NCI-H2196 (cell line): ENCODE results near the gene CAND1.
"Not testable (repeated sequence)": the region's sequence is repeated elsewhere in the genome, so short reads cannot be mapped to it uniquely, and the experiment has no call there.

ENCODE experiments used
- DNase-seq: peaks from one replicate; lab custom pipeline; 2025; ENCODE audit not compliant: unreplicated experiment; lab: John Stamatoyannopoulos, UW

CAND1 gene

DNA sequence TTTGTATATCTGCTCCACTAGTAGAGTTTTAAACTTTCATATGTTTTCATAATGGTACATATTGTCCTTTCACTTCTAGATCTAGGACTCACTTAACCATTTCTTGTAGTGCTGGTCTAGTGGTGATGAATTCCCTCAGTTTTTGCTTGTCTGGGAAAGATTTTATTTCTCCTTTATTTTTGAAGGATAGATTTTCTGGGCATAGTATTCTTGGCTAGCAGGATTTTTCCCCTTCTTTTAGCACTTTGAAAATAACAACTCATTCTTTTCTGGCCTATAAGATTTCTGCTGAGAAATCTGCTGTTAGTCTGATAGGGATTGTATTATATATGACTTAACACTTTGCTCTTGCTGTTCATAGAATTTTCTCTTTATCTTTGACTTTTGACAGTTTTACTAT is 69.3 kb downstream of the CAND1 start:
- DNase-seq, result no peak

DNA sequence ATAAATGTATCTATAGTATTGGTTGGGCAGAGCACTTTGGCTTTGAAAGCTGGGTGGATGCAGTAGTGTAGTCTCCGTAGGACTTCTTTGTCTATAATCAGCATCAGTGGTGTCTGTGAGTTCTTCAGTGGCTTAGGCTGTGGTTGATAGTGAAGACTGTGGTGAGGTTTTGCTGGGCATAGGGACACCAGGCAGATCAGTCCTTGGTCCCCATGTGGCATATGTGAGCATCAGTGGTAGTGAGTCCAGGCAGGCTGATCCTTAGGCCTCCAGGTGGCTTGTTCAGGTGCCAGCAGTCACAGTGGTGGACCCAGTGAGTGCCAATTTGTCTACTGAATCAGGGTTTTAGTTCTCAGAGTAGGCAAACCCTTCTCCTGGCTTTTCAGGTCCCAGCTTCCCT is 70.4 kb downstream of the CAND1 start:
- DNase-seq, result no peak

DNA sequence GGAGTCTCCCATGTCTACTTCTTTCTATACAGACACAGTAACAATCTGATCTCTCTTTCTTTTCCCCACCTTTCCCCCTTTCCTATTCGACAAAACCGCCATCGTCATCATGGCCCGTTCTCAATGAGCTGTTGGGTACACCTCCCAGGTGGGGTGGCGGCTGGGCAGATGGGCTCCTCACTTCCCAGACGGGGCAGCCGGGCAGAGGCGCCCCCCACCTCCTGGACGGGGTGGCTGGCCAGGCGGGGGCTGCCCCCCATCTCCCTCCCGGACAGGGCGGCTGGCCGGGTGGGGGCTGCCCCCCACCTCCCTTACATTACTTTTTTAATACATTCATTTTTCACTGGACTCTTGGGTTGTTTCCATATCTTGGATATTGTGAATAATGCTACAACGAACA is 71.9 kb downstream of the CAND1 start:
- not testable (repeated sequence) for DNase-seq

DNA sequence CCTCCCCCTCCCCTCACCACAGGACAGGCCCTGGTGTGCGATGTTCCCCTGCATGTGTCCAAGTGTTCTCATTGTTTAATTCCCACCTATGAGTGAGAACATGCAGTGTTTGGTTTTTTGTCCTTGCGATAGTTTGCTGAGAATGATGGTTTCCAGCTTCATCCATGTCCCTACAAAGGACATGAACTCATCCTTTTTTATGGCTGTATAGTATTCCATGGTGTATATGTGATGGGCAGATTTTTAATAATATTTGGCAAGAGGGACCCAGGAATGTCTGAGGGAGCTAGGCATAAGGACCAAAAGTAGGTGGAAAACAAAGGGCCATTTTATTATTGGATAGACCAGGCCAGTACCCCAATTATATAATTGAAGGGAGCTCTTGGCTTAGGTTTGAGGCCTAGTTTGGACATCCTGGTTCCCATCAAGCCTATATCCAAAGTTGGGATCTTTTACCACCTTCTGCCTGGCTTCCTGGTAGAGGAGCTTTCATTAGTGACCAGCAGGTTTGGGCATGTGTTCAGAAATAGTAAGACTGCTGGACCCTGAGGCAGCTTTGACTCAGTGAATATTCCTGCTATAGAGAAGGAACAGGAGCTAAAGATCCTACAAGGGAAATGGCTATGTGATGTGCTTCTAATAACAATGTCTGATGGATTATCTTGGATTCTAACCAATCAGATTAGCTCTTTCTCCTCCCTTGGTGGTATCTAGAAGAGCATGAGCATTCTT is 76.0 kb downstream of the CAND1 start:
- DNase-seq, result no peak

DNA sequence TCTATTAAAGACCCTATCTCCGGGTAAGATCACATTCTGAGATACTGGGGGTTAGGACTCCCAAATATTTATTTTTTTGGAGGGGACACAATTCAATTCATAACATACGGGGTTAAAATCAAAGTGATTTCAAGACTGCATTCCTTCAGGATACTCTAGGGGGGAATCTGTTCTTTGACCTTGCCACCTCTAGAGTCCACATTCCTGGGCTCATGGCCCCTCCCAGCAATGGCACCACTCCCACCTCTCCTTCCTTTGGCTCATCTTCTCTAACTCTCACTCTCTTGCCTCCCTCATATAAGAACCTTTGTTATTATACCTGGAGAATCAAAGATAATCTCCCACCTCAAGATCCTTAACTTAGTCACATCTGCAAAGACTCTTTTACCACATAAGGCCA is 79.5 kb downstream of the CAND1 start:
- DNase-seq, result no peak

DNA sequence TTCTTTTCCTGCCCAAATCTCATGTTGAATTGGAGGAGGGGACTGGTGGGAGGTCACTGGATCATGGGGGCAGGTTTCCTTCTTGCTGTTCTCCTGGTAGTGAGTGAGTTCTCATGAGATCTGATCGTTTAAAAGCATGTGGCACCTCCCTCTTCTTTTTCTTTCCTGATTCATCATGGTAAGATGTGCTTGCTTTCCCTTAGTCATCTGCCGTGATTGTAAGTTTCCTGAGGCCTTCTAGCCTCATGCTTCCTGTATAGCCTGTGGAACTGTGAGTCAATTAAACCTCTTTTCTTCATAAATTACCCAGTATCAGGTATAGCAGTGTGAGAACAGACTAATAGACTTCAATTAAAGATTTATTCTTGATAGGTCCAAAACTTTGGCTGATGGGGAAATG is 83.5 kb downstream of the CAND1 start:
- no peak for DNase-seq

DNA sequence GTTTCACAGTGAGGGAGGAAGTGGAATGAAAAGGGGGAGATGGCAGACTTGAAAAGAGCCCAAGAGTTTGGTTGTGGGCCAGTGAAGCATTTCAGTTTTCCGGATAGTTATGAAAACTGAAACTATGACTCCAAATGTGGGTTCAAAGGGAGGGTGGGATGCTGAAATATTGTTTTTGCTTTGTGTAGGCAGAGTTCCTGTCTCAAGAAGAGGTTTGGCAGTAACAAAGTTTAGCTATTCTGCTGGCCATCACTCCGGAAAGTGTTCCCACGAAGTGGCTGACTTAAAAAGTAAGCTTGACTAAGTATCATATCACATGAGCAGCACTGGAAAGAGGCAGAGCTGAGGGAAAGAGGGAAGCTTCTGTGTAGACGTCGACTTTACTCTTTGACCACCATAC is 85.2 kb downstream of the CAND1 start:
- no peak for DNase-seq

DNA sequence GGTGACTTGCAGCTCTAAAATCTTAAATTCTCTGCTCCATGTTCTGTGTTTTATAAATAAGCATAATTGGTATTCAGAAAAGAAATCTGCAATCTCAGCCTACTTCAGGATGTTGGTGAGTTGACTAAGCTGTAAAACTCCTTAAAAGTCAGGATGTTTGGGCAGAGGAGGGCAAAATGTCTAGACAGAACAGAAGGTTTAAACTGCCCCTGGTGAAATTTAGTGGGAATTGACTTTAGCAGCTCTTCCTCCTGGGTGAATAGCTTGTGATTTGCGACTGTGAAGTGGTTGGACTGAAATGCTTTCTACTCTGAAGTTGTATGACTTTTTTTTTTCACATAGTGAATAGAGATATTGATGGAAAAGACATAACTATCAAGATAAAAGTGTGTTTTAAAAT is 85.8 kb downstream of the CAND1 start:
- DNase-seq, result no peak

DNA sequence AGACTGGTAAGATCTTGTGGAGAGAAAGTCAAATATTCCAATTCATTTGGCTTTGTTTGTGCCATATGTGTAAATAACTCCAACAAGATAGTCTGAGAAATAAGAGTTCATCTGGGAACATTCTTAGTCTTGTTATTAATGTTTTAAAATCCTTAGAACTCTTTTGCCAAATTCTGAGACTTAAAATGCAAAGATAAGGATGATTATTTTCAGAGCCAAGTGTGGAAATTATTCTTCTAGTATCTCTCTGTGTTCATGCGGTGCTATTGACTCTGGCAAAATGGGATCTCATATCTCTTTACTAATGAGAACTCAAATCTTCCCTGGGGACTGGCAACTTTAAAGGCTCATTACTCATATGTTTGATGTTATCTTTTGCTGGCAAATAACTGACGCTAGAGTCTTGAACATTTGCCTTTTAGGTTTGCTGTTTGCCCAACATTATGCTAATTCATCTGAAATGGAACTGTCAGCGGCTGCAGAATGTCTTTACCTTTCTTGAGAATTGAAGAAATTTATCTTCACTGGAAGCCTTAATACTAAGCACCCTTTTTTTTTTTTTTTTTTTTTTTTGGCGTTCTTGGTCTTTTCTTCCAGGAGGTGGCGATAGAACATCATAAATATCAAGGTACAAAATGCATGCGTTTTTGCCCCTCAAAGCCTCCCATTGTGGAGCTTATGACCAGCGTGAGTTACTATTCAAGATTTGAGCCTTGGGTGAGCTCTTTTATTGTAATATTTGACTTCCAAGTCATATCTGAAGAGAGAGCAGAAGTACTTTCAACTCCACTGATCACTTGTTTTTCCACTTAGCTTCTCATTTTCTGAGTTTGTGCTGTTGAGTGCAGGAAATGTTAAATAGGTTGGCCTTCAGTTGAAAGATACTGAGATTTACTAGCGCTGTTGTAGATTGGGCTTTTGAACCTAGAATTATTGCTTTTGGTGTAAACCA is 86.5 kb downstream of the CAND1 start:
- peak; percentile 46 for DNase-seq

DNA sequence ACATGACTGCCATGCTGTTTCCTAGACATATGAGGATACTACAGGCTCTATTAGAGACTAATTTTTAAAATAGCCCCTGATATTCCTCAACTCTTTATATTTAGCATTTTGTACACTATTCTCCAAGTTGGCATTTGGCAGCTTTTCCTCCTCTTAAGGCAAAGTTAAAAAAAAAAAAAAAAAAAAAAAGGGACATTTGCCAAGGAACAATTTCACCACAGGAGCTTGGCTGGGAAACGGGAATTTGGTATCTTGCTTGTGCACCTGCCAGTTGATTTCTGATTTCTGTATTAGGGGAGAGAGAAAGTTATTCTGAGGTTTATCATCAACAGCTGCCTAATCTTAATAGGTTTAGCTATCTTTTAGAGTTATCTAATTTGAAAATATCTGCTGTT is 87.2 kb downstream of the CAND1 start:
- DNase-seq, result peak; percentile 37

DNA sequence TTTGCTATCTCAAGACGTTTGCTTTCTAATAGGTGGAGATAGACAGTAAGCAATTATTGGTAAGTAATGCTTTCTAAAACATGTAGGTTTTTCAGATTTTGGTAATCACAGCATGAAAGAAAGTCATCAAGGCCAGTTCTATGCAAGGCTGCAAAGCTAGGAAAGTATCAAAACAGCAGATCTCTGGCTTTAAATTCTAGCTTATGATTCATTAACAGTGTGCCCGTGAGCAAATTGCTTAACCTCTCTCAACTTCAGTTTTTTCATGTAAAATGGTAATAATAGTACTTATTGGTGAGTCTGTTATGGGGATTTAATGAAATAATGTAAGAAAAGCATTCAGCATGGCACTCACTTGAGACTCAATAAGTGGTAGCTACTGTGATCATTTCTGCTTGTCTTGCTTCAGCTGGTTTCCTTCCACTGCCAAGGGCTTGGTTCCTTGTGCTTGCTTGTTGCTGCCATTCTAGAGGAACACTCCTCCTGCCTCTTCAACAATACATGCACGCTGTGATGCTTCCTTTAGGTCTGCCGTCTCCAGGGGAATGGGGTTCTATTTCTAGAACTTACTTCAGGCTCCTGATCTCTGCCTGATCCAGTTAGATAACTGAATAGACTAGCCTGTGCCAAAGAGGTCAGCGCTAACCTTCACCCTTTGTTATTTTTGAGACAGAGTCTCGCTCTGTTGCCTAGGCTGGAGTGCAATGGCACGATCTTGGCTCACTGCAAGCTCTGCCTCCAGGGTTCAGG is 88.4 kb downstream of the CAND1 start:
- no peak for DNase-seq

DNA sequence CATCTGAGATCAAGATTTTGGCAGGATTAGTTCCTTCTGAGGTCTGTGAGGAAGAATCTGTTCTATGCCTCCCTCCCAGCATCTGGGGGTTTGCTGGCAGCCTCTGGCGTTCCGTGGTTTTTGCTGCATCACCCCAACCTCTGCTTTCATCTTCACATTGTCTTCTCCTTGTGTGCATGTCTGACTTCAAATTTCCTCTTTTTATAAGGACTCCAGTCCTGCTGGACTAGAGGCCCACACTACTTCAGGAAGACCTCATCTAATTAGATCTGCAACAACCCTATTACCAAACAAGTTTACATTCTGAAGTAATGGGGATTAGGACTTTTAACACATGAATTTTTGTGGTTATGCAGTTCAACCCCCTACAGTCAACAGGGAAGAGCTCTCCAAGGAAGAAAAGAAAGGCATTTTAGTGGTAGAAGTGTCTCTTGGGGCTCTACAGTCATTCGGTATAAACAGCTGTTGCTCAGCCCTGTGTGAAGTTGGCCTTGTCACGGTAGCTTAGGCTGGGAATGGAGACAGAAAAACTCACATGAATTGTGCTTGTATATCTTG is 89.7 kb downstream of the CAND1 start:
- DNase-seq, result no peak

DNA sequence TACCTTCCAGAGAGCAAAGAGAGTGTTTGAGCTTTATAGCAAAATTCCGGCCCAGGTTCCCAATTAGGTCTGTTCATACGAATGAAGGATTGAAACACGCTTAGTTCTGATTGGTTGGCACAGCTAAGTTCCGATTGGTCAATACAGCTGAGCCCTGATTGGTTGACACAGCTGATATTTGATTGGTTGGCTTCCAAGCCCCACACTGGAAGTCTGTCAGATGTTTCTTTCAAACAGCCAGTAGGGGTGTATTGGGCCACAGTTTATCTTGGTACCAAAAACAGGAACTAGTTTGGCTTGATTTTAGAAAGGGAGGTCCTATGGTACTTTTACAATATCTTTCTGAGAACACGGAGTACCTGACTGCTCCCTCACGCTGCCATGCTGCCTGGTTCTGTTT is 93.4 kb downstream of the CAND1 start:
- DNase-seq, result no peak

DNA sequence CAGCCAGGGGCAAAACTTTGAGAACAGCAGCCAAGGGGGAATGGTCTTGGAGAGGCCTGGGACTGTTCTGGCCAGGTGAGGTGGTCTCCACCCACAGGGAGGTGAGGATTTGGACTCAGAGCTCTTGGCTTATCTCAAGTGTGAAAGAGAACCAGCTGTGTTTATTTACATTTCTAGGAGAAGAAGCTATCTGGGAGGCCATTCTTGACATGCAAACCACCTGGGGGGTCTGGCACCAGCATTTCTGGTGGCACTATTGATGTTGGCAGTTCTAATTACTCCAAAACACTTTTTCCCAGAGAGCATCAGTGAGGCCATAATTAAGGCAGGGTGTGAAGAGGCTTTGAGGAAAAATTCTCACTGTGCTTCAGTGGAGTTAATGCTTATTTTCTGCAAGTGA is 95.1 kb downstream of the CAND1 start:
- no peak for DNase-seq

DNA sequence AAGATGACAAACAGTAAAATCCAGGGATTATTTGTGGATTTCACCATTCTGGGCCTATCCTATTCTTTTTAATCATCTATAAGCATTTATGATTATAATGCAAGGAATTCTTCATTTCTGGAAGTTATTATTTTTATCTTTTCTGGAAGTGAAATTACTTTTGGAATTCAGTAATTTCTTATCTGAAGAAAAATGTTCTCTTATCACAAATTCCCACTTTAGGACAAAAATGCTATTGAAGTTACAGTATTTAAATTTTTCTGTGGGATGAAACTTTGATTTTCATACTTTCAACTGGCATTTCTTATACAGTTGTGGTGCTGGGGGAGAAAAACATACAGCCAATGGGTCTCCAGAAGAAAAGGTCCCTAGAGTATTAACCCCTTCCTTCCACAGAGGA is 96.0 kb downstream of the CAND1 start:
- DNase-seq, result no peak

DNA sequence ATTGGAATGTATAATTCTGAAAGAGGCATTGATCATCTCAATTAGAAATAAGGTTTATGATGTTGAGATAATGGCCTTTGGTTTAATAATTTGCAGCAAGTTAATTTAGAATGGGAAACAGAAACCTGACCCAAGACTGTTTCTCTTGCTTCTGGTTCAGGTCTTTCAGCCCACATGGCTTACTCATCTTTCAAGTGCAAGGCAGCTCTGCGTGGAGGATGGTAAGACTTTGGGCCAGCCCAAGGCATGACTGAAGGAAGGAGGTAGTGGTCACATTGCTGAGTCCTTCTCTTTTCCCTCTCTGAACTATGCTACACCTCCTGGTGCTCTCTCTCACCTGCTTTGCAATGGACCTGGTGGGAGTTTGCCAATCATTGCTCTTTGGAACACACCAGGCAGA is 98.7 kb downstream of the CAND1 start:
- no peak for DNase-seq
